Fibroblast of villous mesenchyme (primary cell): ENCODE measurements around the gene PKIG. TPM values are rescaled to one million over a fixed set of nuclear protein-coding genes. Genes with fewer than 3 reads are reported as not detected.

ENCODE experiments used
- DNase-seq: peaks from one replicate; pipeline ENCODE4 v3.0.0-alpha.2; 2010; ENCODE audit warnings: low read depth
- H3K4me3 ChIP-seq: 2 replicates; pipeline ENCODE4 v1.5.1; 2011; ENCODE audit warnings: low read depth, mild to moderate bottlenecking, low read length
- total RNA-seq: library from RNA; depleted of rRNA; stranded (reverse); fragments of >200 nt; gene quantifications from 2 replicates; pipeline ENCODE4 v1.2.3, GENCODE V29; 2012
- TF ChIP-seq, protein P1 (sequence below): IDR thresholded peaks from 2 replicates; pipeline ENCODE4 v1.5.1; 2012; ENCODE audit warnings: low read depth, mild to moderate bottlenecking, low read length; ENCODE audit not compliant: insufficient read depth

PKIG gene
- total RNA-seq, 1 donor: 160 TPM

DNA sequence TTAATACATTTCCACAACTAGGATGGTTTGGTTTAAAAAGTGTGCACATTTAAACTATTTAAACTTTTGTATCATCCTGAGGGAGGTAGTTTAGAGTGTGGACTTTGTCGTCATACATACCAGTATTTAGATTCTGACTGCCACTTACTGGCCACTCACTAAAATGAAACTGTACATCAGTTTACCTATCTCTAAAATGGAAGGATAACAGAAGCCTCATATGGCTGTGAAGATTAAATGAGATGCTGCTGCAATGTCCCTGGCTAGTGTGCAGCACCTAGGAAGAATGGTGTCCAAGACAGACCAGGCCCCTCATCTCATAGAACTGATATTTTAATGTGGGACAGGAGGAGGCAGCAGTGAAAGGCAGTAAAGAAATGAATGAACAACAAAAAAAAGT, 12.0 kb upstream of the PKIG start:
- no peak overlapping the region for H3K4me3 ChIP-seq
- no peak for DNase-seq
- TF ChIP-seq, protein P1, sequence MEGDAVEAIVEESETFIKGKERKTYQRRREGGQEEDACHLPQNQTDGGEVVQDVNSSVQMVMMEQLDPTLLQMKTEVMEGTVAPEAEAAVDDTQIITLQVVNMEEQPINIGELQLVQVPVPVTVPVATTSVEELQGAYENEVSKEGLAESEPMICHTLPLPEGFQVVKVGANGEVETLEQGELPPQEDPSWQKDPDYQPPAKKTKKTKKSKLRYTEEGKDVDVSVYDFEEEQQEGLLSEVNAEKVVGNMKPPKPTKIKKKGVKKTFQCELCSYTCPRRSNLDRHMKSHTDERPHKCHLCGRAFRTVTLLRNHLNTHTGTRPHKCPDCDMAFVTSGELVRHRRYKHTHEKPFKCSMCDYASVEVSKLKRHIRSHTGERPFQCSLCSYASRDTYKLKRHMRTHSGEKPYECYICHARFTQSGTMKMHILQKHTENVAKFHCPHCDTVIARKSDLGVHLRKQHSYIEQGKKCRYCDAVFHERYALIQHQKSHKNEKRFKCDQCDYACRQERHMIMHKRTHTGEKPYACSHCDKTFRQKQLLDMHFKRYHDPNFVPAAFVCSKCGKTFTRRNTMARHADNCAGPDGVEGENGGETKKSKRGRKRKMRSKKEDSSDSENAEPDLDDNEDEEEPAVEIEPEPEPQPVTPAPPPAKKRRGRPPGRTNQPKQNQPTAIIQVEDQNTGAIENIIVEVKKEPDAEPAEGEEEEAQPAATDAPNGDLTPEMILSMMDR: no peak

DNA sequence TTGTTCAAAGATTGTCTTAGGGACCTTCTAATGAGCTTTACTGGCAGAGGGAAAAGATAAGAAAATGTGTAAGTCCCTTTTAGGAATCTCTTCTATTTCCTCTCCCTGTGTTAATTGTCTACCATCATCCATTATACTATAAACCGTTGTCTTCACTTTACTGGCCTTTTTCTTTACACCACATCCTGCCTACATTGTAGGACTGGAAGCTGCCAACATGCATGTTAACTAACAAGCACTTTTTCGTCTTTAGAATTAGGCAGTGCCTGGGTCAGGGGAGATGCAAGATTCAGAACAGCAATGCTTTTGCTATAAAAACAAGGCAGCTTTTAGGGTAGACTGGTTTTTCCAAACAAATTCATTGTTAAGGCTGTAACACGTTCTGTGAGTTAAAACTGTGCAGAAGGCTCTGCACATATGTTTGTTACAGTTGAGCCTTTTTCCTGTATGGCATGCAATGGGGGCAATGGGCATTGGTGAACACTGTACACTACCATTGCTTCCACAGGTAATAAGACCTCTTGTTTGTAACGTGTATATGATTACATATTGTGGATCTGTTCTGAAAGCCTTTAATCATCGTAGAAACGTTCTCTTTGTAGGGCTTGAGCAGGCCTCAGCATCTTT, 10.9 kb upstream of the PKIG start:
- TF ChIP-seq, protein P1: no peak
- no peak overlapping the region for H3K4me3 ChIP-seq
- no peak for DNase-seq

- TF ChIP-seq, protein P1: no peak
These were observed 9.6 kb upstream of the PKIG start for GRCh38 chr20:44572551-44573500.

DNA sequence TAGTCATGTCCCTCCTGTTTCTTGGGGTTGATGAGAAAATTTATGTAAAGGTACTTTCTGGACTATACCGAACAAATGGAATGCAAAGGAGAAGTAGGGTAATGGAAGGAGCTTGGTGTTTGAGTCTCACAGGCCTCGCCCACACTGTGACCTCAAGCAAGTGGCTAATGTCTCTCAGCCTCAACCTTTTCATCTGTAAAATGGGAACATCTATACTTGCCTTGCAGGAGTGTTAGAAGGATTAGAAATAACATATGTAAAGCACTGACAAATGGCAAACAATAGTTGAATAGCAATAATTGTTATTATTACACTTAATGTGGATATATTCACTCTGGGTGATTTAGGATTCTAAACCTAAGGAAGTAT, 8.9 kb upstream of the PKIG start:
- H3K4me3 ChIP-seq: no peak overlapping the region
- TF ChIP-seq, protein P1: no peak
- no peak for DNase-seq

More at GRCh38 chr20:44572551-44573500, 9.6 kb upstream of the PKIG start:
- no peak overlapping the region for H3K4me3 ChIP-seq
- DNase-seq: peak; percentile 90

DNA sequence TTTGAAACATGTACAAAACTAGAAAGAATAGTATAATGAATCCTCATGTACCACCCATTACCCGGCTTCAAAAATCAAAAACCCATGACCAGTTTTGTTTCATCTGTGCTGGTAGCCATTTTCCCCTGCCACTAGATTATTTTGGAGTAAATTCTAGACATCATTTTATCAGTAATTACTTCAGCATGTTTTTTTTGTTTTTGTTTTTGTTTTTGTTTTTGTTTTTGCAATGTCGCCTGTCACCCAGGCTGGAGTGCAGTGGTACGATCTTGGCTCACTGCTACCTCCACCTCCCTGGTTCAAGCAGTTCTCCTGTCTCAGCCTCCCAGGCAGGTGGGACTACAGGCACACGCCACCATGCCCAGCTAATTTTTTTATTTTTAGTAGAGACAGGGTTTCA, 8.0 kb upstream of the PKIG start:
- H3K4me3 ChIP-seq: no peak overlapping the region
- DNase-seq: no peak
- TF ChIP-seq, protein P1: no peak

DNA sequence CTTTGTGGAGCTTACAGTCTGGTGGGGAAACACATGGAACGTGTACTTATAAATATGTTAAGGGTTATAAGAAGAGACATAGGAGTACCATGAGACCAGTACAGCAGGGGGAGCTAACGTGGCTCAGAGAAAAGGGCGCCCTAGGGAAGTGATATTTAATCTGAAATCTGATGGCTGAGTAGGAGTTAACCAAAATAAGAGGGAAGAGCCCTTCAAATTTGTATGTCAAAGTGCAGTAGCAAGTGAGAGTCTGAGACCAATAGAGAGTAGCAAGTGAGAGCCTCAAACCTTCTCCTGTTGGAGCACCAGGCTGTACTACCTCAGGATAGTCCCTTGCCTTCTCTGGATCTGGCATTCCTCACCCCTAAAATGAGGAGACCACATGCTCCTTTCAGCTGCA, 6.1 kb upstream of the PKIG start:
- DNase-seq: peak; percentile 79
- H3K4me3 ChIP-seq: no peak overlapping the region
- TF ChIP-seq, protein P1: peak; percentile 59
